ENCODE measurements around the gene B4GALT3. TPM values are rescaled to one million over a fixed set of nuclear protein-coding genes. Genes with fewer than 3 reads are reported as not detected.

Gene B4GALT3
- total RNA-seq, 1 donor from 2014 or later, result 38.0 TPM

DNA sequence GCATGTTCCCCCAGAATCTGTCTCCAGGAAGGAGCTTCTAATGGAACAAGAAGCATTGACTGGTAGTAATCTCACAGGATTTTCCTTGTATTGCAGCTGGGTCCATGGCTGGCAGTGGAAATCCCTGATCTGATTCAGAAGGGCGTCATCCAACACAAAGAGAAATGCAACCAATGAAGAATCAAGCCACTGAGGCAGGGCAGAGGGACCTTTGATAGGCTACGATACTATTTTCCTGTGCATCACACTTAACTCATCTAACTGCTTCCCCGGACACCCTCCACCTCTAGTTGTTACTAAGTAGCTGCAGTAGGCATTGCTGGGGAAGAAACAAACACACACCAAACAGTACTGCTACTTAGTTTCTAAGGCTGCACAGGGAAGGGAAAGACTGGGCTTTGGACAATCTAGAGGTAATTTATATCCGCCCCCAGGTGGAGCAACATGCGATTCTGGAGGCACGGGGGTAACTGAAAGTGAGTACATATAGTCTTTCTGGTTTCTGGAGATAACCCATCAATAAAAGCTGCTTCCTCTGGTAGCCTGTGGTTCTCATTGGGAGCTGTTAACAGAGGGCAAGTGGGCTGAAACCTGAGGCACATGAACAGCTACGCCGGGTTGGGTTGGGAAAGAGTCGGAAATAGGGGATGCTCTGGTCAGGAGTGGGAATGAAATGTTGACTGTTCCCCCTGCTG is 18.8 kb downstream of the B4GALT3 start:
- peak overlapping the region; percentile 89 for H3K27ac Mint-ChIP-seq
- peak overlapping the region; percentile 87 for H3K4me3 Mint-ChIP-seq
- peaks cover 33% of the 10 kb centered on the region for H3K4me1 Mint-ChIP-seq

DNA sequence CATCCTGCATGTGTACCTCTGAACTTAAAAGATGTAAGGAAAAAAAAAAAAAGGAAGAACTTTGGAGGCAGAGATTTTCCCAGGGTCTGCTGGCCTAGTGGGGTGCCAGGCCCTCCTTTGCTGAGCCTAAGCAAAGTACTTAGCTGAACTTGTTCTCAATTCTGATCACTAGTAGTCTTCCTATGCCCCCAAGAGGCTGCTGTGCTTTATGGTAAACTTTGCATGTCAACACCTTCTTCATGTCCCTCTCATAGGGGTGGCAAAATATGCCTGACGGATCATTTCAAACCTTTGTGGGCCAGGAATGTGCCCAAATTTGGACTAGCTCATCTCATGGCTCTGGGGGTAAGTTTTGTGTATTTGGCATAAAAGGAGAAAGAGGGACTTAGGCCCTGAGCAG is 19.4 kb downstream of the B4GALT3 start:
- Mint-ChIP-seq H3K9me3 (no peaks in the 10 kb centered on the region), H3K27me3 (ENCODE audit: low read depth) (no peaks in the 10 kb centered on the region), H3K27ac (no peak overlapping the region), H3K4me1 (peaks cover 33% of the 10 kb centered on the region), H3K36me3 (peaks cover 26% of the 10 kb centered on the region), H3K4me3 (peak overlapping the region; percentile 14)
- TF ChIP-seq, protein P1, sequence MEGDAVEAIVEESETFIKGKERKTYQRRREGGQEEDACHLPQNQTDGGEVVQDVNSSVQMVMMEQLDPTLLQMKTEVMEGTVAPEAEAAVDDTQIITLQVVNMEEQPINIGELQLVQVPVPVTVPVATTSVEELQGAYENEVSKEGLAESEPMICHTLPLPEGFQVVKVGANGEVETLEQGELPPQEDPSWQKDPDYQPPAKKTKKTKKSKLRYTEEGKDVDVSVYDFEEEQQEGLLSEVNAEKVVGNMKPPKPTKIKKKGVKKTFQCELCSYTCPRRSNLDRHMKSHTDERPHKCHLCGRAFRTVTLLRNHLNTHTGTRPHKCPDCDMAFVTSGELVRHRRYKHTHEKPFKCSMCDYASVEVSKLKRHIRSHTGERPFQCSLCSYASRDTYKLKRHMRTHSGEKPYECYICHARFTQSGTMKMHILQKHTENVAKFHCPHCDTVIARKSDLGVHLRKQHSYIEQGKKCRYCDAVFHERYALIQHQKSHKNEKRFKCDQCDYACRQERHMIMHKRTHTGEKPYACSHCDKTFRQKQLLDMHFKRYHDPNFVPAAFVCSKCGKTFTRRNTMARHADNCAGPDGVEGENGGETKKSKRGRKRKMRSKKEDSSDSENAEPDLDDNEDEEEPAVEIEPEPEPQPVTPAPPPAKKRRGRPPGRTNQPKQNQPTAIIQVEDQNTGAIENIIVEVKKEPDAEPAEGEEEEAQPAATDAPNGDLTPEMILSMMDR (IDR thresholded peaks at IDR 0.05; ENCODE audit: unreplicated experiment), result no peak
- no peak for DNase-seq (ENCODE audit: low spot score in 2 of 2, unreplicated experiment in 2 of 2)

More for the DNA sequence above, 18.8 kb downstream of the B4GALT3 start:
- TF ChIP-seq, protein P1 (IDR thresholded peaks at IDR 0.05; ENCODE audit: unreplicated experiment), result no peak
- Mint-ChIP-seq H3K27me3 (ENCODE audit: low read depth) (no peaks in the 10 kb centered on the region), H3K36me3 (peaks cover 32% of the 10 kb centered on the region), H3K9me3 (no peaks in the 10 kb centered on the region)
- DNase-seq (ENCODE audit: low spot score in 2 of 2, unreplicated experiment in 2 of 2), result no peak

DNA sequence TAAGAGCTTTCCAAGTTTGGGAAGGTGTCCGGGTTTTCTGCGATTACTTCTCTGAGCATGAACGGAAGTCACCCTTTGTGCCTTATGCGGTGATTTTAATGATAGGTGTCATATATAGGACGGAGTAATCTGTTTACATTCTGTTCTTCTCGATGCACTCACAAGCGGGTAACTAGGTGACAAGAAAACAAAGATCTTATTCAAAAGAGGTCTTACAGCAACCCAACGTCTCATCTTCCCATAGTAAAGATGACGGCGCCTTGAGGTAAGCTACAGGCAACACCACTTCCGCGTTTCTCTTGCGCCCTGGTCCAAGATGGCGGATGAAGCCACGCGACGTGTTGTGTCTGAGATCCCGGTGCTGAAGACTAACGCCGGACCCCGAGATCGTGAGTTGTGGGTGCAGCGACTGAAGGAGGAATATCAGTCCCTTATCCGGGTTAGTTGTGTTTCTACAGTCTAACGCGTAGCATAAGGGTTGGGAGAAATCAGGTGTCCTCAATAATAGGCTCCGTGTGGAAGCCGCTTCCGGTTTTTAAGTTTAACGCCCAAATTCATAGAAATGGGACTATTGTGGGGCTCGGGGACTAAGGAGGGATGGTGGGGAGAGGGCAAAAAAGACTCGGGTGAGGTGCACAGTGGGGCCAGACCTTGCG is 23.5 kb downstream of the B4GALT3 start, which contains the start of gene UFC1:
Gene UFC1, plus strand, starts transcription at position 297 of the 656 bp plus-strand sequence. Its CDS starts 20 bp downstream, at position 317.
- peak in 1 of 2 experiments; percentile 75 for DNase-seq (ENCODE audit: low spot score in 2 of 2, unreplicated experiment in 2 of 2)
- Mint-ChIP-seq H3K4me1 (peaks cover 12% of the 10 kb centered on the region), H3K4me3 (peak within 1 kb of the TSS; percentile 99), H3K36me3 (peaks cover 11% of the 10 kb centered on the region), H3K9me3 (no peaks in the 10 kb centered on the region), H3K27me3 (ENCODE audit: low read depth) (no peaks in the 10 kb centered on the region), H3K27ac (peak within 1 kb of the TSS; percentile 99)
- TF ChIP-seq, protein P1 (IDR thresholded peaks at IDR 0.05; ENCODE audit: unreplicated experiment), result no peak

DNA sequence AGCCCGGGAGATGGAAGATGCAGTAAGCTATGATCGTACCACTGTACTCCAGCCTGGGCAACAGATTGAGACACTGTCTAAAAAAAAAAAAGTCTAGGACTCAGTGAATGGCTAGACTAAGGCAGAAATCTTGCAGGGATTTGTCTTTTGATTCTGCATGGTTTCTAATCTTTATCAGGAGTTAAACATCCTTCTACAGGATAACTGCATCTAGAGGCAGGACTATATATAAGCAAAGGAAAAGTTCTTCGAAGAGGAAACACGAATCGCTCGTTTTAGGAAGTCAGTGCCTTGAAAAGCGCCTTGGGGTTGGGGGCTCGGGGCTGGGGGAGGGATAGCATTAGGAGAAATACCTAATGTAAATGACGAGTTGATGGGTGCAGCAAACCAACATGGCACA is 24.1 kb downstream of the B4GALT3 start:
- TF ChIP-seq, protein P1 (IDR thresholded peaks at IDR 0.05; ENCODE audit: unreplicated experiment), result no peak
- Mint-ChIP-seq H3K4me3 (peak overlapping the region; percentile 99), H3K4me1 (peaks cover 10% of the 10 kb centered on the region), H3K9me3 (no peaks in the 10 kb centered on the region), H3K36me3 (peaks cover 11% of the 10 kb centered on the region), H3K27ac (peak overlapping the region; percentile 99), H3K27me3 (ENCODE audit: low read depth) (no peaks in the 10 kb centered on the region)
- DNase-seq (ENCODE audit: low spot score in 2 of 2, unreplicated experiment in 2 of 2), result no peak

DNA sequence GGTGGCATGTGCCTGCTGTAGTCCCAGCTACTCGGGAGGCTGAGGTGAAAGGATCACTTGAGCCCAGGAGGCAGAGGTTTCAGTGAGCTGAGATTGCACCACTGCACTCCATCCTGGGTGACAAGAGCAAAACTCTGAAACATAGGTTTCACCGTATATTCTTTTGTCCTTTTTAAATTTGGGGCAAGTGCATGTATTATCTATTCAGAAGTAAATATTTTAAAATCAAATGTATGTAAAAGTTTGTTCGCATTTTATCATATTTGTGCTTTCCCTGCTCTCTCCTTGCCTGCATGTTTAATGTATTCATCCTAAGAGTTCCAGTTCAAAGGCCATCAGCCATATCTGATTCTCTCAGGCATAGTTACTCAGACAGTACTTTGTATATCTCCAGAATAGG is 31.5 kb downstream of the B4GALT3 start:
- no peak for DNase-seq (ENCODE audit: low spot score in 2 of 2, unreplicated experiment in 2 of 2)
- H3K4me3 Mint-ChIP-seq, result no peak overlapping the region
- TF ChIP-seq, protein P1 (IDR thresholded peaks at IDR 0.05; ENCODE audit: unreplicated experiment), result no peak
- H3K9me3 Mint-ChIP-seq, result no peaks in the 10 kb centered on the region
- no peaks in the 10 kb centered on the region for H3K36me3 Mint-ChIP-seq
- no peaks in the 10 kb centered on the region for H3K4me1 Mint-ChIP-seq
- H3K27me3 Mint-ChIP-seq (ENCODE audit: low read depth), result no peaks in the 10 kb centered on the region
- H3K27ac Mint-ChIP-seq, result no peak overlapping the region

Data from mesothelial cell of epicardium (in vitro differentiated cells).